HK-2 (cell line): Measurements from ENCODE around the gene PNMA6E.
"Not testable (repeated sequence)": the region's sequence is repeated elsewhere in the genome, so short reads cannot be mapped to it uniquely, and the experiment has no call there.

Experiments
- DNase-seq: peaks from one replicate; pipeline ENCODE4 v3.0.0-alpha.2; 2018; ENCODE audit not compliant: unreplicated experiment

The PNMA6E gene

GRCh38 chrX:153408221-153408721 lies 7.1 kb upstream of the PNMA6E start:
- DNase-seq: no peak

- no peak for DNase-seq
Observed at GRCh38 chrX:153407736-153408135, 6.6 kb upstream of the PNMA6E start.

- no peak for DNase-seq
Observed at GRCh38 chrX:153406903-153407302, 5.8 kb upstream of the PNMA6E start.

- no peak for DNase-seq
Observed at GRCh38 chrX:153406011-153406410, 4.9 kb upstream of the PNMA6E start.

- DNase-seq: no peak
Observed at GRCh38 chrX:153405426-153405825, 4.3 kb upstream of the PNMA6E start.

- DNase-seq: not testable (repeated sequence)
Observed at GRCh38 chrX:153404333-153404732, 3.2 kb upstream of the PNMA6E start.

- peak; percentile 51 for DNase-seq
Observed at GRCh38 chrX:153400146-153401132, 711 bp downstream of the PNMA6E start.

- DNase-seq: no peak
Observed at GRCh38 chrX:153398275-153398960, 2.7 kb downstream of the PNMA6E start.

GRCh38 chrX:153397256-153397960 lies 3.7 kb downstream of the PNMA6E start:
- DNase-seq: no peak

GRCh38 chrX:153396320-153397195 lies 4.6 kb downstream of the PNMA6E start:
- DNase-seq: no peak

- DNase-seq: no peak
Observed at GRCh38 chrX:153395613-153396319, 5.4 kb downstream of the PNMA6E start.

- DNase-seq: no peak
Observed at GRCh38 chrX:153394612-153395011, 6.5 kb downstream of the PNMA6E start.

GRCh38 chrX:153392642-153393321 lies 8.4 kb downstream of the PNMA6E start:
- no peak for DNase-seq

GRCh38 chrX:153389460-153389768 lies 11.7 kb downstream of the PNMA6E start:
- not testable (repeated sequence) for DNase-seq

- no peak for DNase-seq
Observed at GRCh38 chrX:153388722-153389459, 12.3 kb downstream of the PNMA6E start.

GRCh38 chrX:153387987-153388721 lies 13.0 kb downstream of the PNMA6E start:
- no peak for DNase-seq

GRCh38 chrX:153387345-153387744 lies 13.8 kb downstream of the PNMA6E start:
- DNase-seq: no peak

- no peak for DNase-seq
Observed at GRCh38 chrX:153386097-153386496, 15.1 kb downstream of the PNMA6E start.

- not testable (repeated sequence) for DNase-seq
Observed at GRCh38 chrX:153384973-153385372, 16.2 kb downstream of the PNMA6E start.
